IPS-15b (cell line): ENCODE measurements around the gene IL15.
"Not testable (repeated sequence)": the region's sequence is repeated elsewhere in the genome, so short reads cannot be mapped to it uniquely, and the experiment has no call there.

Experiments
- H3K27me3 ChIP-seq: one replicate; pipeline ENCODE4 v1.6.1; 2013; ENCODE audit warnings: low read length; ENCODE audit not compliant: control insufficient read depth, insufficient read depth
- H3K36me3 ChIP-seq: one replicate; pipeline ENCODE4 v1.6.1; 2013; ENCODE audit warnings: low read length; ENCODE audit not compliant: control insufficient read depth, insufficient read depth
- H3K4me1 ChIP-seq: one replicate; pipeline ENCODE4 v1.6.1; 2013; ENCODE audit warnings: mild to moderate bottlenecking, low read length; ENCODE audit not compliant: control insufficient read depth, insufficient read depth
- H3K4me3 ChIP-seq: one replicate; pipeline ENCODE4 v1.5.1; 2013; ENCODE audit warnings: low read depth, low read length
- H3K9ac ChIP-seq: one replicate; pipeline ENCODE4 v1.6.1; 2013; ENCODE audit warnings: low read depth, mild to moderate bottlenecking, low read length
- H3K9me3 ChIP-seq: one replicate; pipeline ENCODE4 v1.6.1; 2013; ENCODE audit warnings: mild to moderate bottlenecking, low read length; ENCODE audit not compliant: control insufficient read depth, insufficient read depth

Gene IL15, protein sequence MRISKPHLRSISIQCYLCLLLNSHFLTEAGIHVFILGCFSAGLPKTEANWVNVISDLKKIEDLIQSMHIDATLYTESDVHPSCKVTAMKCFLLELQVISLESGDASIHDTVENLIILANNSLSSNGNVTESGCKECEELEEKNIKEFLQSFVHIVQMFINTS

DNA sequence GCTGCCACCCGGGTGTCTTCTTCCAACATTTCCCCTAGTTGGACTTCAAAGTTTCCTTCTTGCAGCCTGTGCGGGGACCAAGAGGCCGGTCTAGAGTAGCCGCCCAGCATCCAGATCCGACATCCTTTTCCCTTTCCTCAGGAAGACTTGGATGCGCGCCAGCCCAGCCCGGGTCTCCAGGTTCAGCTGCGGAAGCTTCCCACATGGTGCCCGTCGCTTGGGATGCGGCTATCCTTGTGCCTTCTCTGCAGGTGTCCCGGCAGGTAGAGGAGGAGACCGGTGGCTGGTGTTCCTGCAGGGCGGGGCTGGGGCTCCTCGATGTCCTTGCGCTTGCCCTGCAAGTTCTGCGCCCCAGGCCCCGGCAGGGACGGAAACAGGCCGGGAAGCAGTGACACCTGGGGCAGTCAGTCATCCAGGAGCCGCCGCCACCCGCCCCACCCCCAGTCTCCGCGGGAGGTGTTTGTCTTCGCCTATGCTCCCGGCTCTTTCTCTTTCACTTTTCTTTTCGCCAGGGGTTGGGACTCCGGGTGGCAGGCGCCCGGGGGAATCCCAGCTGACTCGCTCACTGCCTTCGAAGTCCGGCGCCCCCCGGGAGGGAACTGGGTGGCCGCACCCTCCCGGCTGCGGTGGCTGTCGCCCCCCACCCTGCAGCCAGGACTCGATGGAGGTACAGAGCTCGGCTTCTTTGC, at the start of gene IL15:
Gene IL15 (plus strand): TSS at position 502 of the 689 bp plus-strand sequence. CDS start 82,882 bp downstream, outside the sequence.
- H3K27me3 ChIP-seq = peaks cover 32% of the 10 kb centered on the region
- no peak within 1 kb of the TSS for H3K9ac ChIP-seq
- peak within 1 kb of the TSS; percentile 63 for H3K4me3 ChIP-seq
- H3K9me3 ChIP-seq = no peaks in the 10 kb centered on the region
- peaks cover 6% of the 10 kb centered on the region for H3K4me1 ChIP-seq
- H3K36me3 ChIP-seq = no peaks in the 10 kb centered on the region

DNA sequence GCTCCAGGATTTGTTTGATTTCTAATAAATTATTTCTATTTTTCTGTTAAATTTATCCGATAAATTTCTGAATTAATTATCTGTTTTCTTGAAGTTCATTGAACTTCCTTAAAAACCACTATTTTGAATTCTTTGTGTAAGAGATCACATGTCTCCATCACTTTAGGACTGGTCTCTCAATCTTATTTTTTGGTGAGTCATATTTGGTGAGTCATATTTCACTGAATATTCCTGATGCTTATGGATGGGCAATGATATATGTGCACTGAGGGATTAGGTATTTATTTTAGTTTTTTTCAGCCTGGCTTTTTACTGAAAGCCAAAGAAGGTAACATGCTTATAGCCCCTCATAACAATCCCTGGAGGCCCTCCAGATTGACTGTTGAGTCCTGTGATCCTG, 48.5 kb upstream of the IL15 start:
- H3K9me3 ChIP-seq = no peaks in the 10 kb centered on the region
- H3K4me3 ChIP-seq = no peak overlapping the region
- no peaks in the 10 kb centered on the region for H3K4me1 ChIP-seq
- no peaks in the 10 kb centered on the region for H3K36me3 ChIP-seq
- H3K9ac ChIP-seq = no peak overlapping the region
- no peaks in the 10 kb centered on the region for H3K27me3 ChIP-seq

DNA sequence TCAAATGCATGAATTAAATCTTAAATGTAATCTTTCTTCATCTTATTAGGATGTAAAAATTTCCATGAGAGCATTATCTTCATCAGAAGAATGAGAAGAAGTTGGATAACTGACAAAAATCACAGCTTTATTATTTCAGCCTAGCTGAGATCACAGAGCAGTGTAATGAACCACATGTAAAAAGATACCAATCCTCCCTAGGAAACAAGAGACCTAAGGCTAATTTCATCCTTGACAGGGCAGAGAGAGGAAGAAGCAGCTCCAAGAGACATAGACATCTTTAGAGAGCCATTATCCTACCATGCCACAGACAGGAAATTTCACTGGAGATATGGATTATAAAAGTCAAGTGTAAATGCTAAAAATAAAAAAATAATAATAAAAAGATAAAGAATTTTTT, 40.9 kb upstream of the IL15 start:
- Histone ChIP-seq H3K4me1 (no peaks in the 10 kb centered on the region), H3K9me3 (no peaks in the 10 kb centered on the region), H3K27me3 (no peaks in the 10 kb centered on the region), H3K9ac (no peak overlapping the region), H3K36me3 (no peaks in the 10 kb centered on the region), H3K4me3 (no peak overlapping the region)

DNA sequence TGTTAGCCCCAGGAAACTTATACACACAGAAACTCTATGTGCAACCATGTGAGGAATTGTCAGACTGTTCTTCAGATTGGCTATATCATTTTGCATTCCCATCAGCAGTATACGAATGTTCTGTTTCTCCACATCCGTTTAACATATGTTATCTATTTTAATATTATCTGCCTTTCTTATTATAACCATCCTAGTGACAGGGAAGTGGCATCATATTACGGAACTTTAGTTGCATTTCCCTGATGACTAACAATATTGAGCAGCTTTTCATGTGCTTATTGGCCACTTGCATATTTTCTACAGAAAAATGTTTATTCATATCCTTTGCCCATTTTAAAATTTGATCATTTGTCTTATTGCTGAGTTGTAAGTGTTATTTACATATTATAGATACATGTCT, 36.5 kb upstream of the IL15 start:
- no peaks in the 10 kb centered on the region for H3K27me3 ChIP-seq
- no peaks in the 10 kb centered on the region for H3K4me1 ChIP-seq
- H3K36me3 ChIP-seq = no peaks in the 10 kb centered on the region
- H3K9ac ChIP-seq = no peak overlapping the region
- H3K9me3 ChIP-seq = no peaks in the 10 kb centered on the region
- H3K4me3 ChIP-seq = no peak overlapping the region

DNA sequence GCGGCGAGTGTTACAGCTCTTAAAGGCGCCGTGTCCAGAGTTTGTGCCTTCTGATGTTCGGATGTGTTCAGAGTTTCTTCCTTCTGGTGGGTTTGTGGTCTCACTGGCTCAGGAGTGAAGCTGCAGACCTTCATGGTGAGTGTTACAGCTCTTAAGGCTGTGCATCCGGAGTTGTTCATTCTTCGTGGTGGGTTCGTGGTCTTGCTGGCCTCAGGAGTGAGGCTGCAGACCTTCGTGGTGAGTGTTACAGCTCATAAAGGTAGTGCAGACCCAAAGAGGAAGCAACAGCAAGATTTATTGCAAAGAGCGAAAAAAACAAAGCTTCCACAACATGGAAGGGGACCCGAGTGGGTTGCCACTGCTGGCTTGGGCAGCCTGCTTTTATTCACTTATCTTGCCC, 31.7 kb upstream of the IL15 start:
- not testable (repeated sequence) for H3K9me3 ChIP-seq, H3K36me3 ChIP-seq

DNA sequence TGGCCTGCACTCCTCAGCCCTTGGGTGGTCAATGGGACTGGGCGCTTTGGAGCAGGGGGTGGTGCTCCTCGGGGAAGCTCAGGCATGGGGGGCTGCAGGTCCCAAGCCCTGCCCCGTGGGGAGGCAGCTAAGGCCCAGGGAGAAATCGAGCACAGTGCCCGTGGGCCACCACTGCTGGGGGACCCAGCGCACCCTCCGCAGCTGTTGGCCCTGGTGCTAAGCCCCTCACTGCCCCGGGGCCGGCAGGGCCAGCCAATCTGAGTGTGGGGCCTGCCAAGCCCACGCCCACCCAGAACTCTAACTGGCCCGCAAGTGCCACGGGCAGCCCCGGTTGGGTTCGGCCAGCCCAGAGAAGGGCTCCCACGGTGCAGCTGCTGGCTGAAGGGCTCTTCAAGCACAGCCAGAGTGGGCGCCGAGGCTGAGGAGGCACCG, 30.9 kb upstream of the IL15 start:
- no peaks in the 10 kb centered on the region for H3K27me3 ChIP-seq
- H3K9me3 ChIP-seq = no peaks in the 10 kb centered on the region
- no peaks in the 10 kb centered on the region for H3K36me3 ChIP-seq
- no peak overlapping the region for H3K9ac ChIP-seq
- H3K4me1 ChIP-seq = no peaks in the 10 kb centered on the region
- H3K4me3 ChIP-seq = no peak overlapping the region

More for the DNA sequence above, 31.7 kb upstream of the IL15 start:
- not testable (repeated sequence) for H3K4me1 ChIP-seq, H3K4me3 ChIP-seq, H3K9ac ChIP-seq, H3K27me3 ChIP-seq

DNA sequence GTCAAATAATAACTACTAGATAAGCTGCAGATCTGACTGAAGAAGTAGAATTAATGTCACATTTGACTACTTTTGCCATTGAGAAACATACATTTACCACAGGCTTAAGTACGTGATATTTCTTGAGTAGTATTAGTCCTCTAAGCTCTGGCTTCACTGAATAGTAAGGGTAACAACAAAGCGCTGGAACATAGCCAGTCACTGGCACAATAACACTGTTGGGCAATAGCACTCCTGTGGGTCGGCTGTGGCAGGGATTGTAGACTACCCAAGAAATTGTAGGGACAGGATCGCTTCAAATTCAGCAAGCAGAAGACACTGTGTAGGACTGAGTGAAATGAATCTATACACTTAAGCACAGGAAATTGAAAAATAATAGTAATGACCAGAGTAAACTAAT, 27.1 kb upstream of the IL15 start:
- H3K27me3 ChIP-seq = no peaks in the 10 kb centered on the region
- H3K9ac ChIP-seq = no peak overlapping the region
- no peak overlapping the region for H3K4me3 ChIP-seq
- H3K4me1 ChIP-seq = no peaks in the 10 kb centered on the region
- H3K36me3 ChIP-seq = no peaks in the 10 kb centered on the region
- H3K9me3 ChIP-seq = no peaks in the 10 kb centered on the region

DNA sequence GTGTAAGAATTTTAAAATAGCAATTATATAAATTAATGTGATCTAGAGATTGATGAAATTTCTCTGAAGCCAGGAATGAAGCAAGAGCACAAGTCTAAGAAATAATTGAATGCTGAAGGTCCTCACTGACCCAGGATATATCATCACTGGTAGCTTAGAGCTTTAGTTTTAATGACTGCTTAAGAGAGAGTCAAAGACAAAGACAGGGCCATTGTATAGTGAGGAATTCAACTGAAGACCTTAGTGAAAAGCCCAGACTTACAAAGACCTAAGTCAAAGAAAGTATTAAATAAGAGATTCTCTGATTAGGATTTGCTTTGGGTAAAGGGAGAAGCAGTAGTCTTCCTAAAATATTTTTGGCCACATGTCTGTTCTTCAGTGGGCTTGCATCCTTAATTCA, 26.0 kb upstream of the IL15 start:
- Histone ChIP-seq H3K27me3 (no peaks in the 10 kb centered on the region), H3K4me1 (no peaks in the 10 kb centered on the region), H3K36me3 (no peaks in the 10 kb centered on the region), H3K9ac (no peak overlapping the region), H3K9me3 (no peaks in the 10 kb centered on the region), H3K4me3 (no peak overlapping the region)

DNA sequence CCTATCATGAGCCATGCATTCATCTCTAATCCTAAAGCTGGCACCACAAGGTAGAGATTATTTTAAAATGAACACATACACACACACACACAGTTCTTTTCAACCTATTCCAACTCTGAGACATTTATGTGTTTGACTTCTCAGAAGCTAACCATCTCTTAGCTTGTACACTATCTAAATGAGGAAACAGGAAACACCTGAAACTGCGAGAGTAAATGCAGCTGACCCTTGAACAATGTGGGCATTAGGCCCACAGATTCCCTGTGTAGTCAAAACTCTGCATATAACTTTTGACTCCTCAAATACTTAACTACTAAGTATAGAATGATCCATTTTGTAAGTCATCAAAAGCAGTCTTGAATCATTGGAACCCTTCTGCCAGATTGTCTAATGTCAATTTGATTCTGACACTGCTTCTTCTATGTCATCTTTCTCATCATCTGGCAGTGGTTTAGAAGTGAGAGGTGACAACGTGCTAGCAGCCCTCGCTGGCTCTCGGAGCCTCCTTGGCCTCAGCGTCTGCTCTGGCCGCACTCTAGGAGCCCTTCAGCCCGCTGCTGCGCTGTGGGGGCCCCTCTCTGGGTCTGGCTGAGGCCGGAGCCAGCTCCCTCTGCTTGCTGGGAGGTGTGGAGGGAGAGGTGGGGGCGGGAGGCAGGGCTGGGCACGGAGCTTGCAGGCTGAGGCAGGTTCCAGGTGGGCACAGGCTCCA, 21.4 kb upstream of the IL15 start:
- Histone ChIP-seq H3K4me1 (no peaks in the 10 kb centered on the region), H3K9ac (no peak overlapping the region), H3K36me3 (no peaks in the 10 kb centered on the region), H3K9me3 (no peaks in the 10 kb centered on the region), H3K4me3 (no peak overlapping the region), H3K27me3 (no peaks in the 10 kb centered on the region)

DNA sequence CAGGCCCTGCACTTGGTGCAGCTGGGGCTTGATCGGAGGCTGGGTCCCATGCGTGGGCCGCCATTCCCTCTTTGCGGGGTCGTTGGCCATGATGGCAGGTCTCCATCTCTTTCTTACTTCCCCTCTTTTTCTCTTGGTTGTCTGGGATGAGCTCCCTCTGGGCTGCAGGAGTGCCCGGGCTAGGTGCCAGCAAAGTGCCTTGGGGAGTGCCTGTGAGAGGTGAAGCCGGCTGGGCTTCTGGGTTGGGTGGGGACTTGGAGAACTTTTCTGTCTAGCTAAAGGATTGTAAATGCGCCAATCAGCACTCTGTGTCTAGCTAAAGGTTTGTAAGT, 20.8 kb upstream of the IL15 start:
- H3K9ac ChIP-seq, H3K36me3 ChIP-seq, H3K9me3 ChIP-seq, H3K27me3 ChIP-seq, H3K4me3 ChIP-seq, H3K4me1 ChIP-seq: not testable (repeated sequence)

DNA sequence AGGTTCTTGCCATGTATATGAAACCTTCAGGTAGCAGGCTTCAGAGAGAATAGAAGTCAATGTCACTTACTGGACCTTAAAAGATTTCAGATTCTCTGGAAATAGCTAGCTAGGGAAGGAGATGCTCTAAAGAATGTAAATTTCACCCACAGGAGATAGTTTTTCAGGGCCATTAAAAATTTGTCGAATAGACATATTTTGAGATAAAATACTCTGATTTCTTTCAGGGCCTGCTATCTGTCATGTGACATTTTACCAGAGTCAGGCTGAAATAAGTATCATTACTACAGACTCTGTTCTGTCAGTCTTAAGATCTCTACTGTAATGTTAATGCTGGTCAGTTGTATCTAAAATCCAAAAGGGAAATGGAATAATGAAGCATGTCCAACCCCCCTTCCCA, 15.7 kb upstream of the IL15 start:
- peaks cover 13% of the 10 kb centered on the region for H3K4me1 ChIP-seq
- H3K4me3 ChIP-seq = no peak overlapping the region
- H3K27me3 ChIP-seq = no peaks in the 10 kb centered on the region

DNA sequence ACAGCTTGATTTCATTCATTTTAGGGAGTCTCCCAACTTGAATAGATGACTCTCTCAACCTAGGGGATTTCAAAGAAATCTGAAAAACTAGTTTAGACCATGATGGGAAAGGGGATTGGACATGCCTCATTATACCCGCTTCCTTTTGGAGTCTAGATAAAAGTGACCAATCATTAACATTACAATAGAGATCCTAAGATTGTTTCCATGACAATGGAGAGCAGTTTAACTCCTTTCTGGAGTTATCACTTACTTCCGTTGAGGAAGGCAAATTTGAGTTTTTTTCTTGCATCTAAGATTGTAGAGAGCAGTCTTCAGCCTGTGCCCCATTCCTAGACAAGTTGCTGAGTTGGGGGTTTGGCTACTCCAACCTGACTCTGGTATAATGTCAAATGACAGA, 11.4 kb upstream of the IL15 start:
- H3K9me3 ChIP-seq = no peaks in the 10 kb centered on the region
- H3K9ac ChIP-seq = no peak overlapping the region
- H3K4me3 ChIP-seq = no peak overlapping the region

More for the DNA sequence above, 15.7 kb upstream of the IL15 start:
- H3K9me3 ChIP-seq = no peaks in the 10 kb centered on the region
- no peak overlapping the region for H3K9ac ChIP-seq
- no peaks in the 10 kb centered on the region for H3K36me3 ChIP-seq

More for the DNA sequence above, 11.4 kb upstream of the IL15 start:
- Histone ChIP-seq H3K27me3 (no peaks in the 10 kb centered on the region), H3K4me1 (peaks cover 14% of the 10 kb centered on the region), H3K36me3 (no peaks in the 10 kb centered on the region)
